Kidney tubule cell (primary cell): ENCODE measurements around the gene AGPAT3.

Source experiments
- DNase-seq: peaks from one replicate; pipeline ENCODE4 v3.0.0-alpha.2; 2018; ENCODE audit warnings: low spot score

Gene AGPAT3

GRCh38 chr21:43922949-43923348 lies 57.9 kb downstream of the AGPAT3 start:
- no peak for DNase-seq

- peak; percentile 76 for DNase-seq
Measured at GRCh38 chr21:43923391-43923790, 58.4 kb downstream of the AGPAT3 start.

- DNase-seq: no peak
Measured at GRCh38 chr21:43924421-43925095, 59.5 kb downstream of the AGPAT3 start.

- peak; percentile 48 for DNase-seq
Measured at GRCh38 chr21:43925096-43925481, 60.1 kb downstream of the AGPAT3 start.

GRCh38 chr21:43925609-43926008 lies 60.6 kb downstream of the AGPAT3 start:
- DNase-seq: no peak

- DNase-seq: no peak
Measured at GRCh38 chr21:43926196-43926595, 61.2 kb downstream of the AGPAT3 start.

GRCh38 chr21:43927591-43928221 lies 62.7 kb downstream of the AGPAT3 start:
- DNase-seq: peak; percentile 57

GRCh38 chr21:43928222-43929125 lies 63.5 kb downstream of the AGPAT3 start:
- no peak for DNase-seq

- DNase-seq: no peak
Measured at GRCh38 chr21:43929217-43929971, 64.4 kb downstream of the AGPAT3 start.

- no peak for DNase-seq
Measured at GRCh38 chr21:43930074-43930847, 65.2 kb downstream of the AGPAT3 start.

GRCh38 chr21:43930848-43931375 lies 65.9 kb downstream of the AGPAT3 start:
- DNase-seq: no peak

- no peak for DNase-seq
Measured at GRCh38 chr21:43931489-43931888, 66.5 kb downstream of the AGPAT3 start.

- no peak for DNase-seq
Measured at GRCh38 chr21:43932005-43932404, 67.0 kb downstream of the AGPAT3 start.

- DNase-seq: no peak
Measured at GRCh38 chr21:43933199-43933598, 68.2 kb downstream of the AGPAT3 start.

- no peak for DNase-seq
Measured at GRCh38 chr21:43933680-43934079, 68.7 kb downstream of the AGPAT3 start.

- no peak for DNase-seq
Measured at GRCh38 chr21:43934116-43934515, 69.1 kb downstream of the AGPAT3 start.

GRCh38 chr21:43934716-43935705 lies 70.0 kb downstream of the AGPAT3 start:
- DNase-seq: no peak

GRCh38 chr21:43935711-43936110 lies 70.7 kb downstream of the AGPAT3 start:
- DNase-seq: no peak

- no peak for DNase-seq
Measured at GRCh38 chr21:43936247-43936967, 71.4 kb downstream of the AGPAT3 start.
